Mucosa of stomach (tissue), 1 donor: ENCODE measurements around the gene GARRE1.
"Not testable (repeated sequence)": the region's sequence is repeated elsewhere in the genome, so short reads cannot be mapped to it uniquely, and the experiment has no call there.

Experiments
- H3K27me3 ChIP-seq: one replicate; pipeline ENCODE4 v1.7.0; 2013; ENCODE audit warnings: mild to moderate bottlenecking, low read length; ENCODE audit not compliant: control insufficient read depth, insufficient read depth
- H3K36me3 ChIP-seq: one replicate; pipeline ENCODE4 v1.7.0; 2013; ENCODE audit warnings: low read length; ENCODE audit not compliant: control insufficient read depth, insufficient read depth
- H3K4me1 ChIP-seq: one replicate; pipeline ENCODE4 v1.7.0; 2013; ENCODE audit warnings: mild to moderate bottlenecking, low read length; ENCODE audit not compliant: control insufficient read depth, insufficient read depth
- H3K4me3 ChIP-seq: one replicate; pipeline ENCODE4 v1.7.0; 2013; ENCODE audit warnings: low read length
- H3K9ac ChIP-seq: one replicate; pipeline ENCODE4 v1.7.0; 2013; ENCODE audit warnings: mild to moderate bottlenecking, low read length, moderate library complexity
- H3K9me3 ChIP-seq: one replicate; pipeline ENCODE4 v1.7.0; 2013; ENCODE audit warnings: mild to moderate bottlenecking, low read length, moderate library complexity; ENCODE audit not compliant: control insufficient read depth
- donor health status: Pancreatic carcinoma.

GARRE1 gene

GRCh38 chr19:34269968-34270621, 15.7 kb downstream of the GARRE1 start:
- Histone ChIP-seq H3K4me3 (no peak overlapping the region), H3K9ac (no peak overlapping the region), H3K4me1 (peaks cover 14% of the 10 kb centered on the region), H3K9me3 (no peaks in the 10 kb centered on the region), H3K27me3 (no peaks in the 10 kb centered on the region), H3K36me3 (no peaks in the 10 kb centered on the region)

DNA sequence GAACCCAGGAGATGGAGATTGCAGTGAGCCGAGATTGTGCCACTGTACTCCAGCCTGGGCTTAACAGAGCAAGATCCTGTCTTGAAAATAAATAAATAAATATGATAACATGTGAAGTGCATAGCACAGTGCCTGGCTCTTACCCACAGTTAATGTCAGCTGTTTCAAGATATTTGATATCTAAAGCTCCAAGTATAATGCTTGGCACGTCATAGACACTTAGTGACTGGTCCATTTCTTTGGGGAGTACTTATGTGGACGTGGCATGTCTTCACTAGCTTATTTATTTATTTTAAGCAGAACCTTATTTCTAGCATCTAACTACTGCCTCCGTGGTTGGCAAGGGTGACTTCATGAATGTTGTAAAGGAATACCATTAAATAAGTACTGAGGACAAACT, 18.8 kb downstream of the GARRE1 start:
- Histone ChIP-seq H3K27me3 (no peaks in the 10 kb centered on the region), H3K9ac (no peak overlapping the region), H3K4me3 (no peak overlapping the region), H3K36me3 (no peaks in the 10 kb centered on the region), H3K4me1 (peaks cover 14% of the 10 kb centered on the region), H3K9me3 (no peaks in the 10 kb centered on the region)

GRCh38 chr19:34274284-34274826, 20.0 kb downstream of the GARRE1 start:
- no peaks in the 10 kb centered on the region for H3K36me3 ChIP-seq

GRCh38 chr19:34274827-34275625, 20.7 kb downstream of the GARRE1 start:
- Histone ChIP-seq H3K9ac (no peak overlapping the region), H3K4me3 (no peak overlapping the region), H3K4me1 (peaks cover 8% of the 10 kb centered on the region)

More at GRCh38 chr19:34274284-34274826, 20.0 kb downstream of the GARRE1 start:
- no peak overlapping the region for H3K9ac ChIP-seq
- no peaks in the 10 kb centered on the region for H3K9me3 ChIP-seq
- H3K4me3 ChIP-seq = no peak overlapping the region
- no peaks in the 10 kb centered on the region for H3K27me3 ChIP-seq
- peaks cover 14% of the 10 kb centered on the region for H3K4me1 ChIP-seq

DNA sequence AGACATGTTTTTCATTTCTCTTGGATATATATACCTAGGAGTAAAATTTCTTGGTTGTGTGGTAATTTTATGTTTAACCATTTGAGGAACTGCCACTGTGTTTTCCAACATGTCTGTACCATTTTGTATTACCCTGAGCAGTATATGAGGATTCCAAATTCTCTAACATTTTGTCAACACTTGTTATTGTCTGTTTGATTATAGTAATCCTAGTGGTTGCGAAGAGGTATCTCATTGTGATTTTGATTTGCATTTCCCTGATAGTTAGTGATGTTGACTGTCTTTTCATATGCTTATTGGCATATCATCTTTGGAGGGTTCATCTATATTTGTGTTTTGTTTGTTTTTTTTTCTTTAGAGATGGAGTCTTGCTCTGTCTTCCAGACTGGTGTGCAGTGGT, 21.4 kb downstream of the GARRE1 start:
- Histone ChIP-seq H3K4me3 (no peak overlapping the region), H3K4me1 (peaks cover 2% of the 10 kb centered on the region), H3K27me3 (no peaks in the 10 kb centered on the region), H3K9ac (no peak overlapping the region), H3K36me3 (no peaks in the 10 kb centered on the region), H3K9me3 (no peaks in the 10 kb centered on the region)

More at GRCh38 chr19:34274827-34275625, 20.7 kb downstream of the GARRE1 start:
- Histone ChIP-seq H3K27me3 (no peaks in the 10 kb centered on the region), H3K36me3 (no peaks in the 10 kb centered on the region), H3K9me3 (no peaks in the 10 kb centered on the region)

GRCh38 chr19:34276614-34277013, 22.3 kb downstream of the GARRE1 start:
- H3K9me3 ChIP-seq = no peaks in the 10 kb centered on the region
- no peaks in the 10 kb centered on the region for H3K27me3 ChIP-seq
- H3K4me3 ChIP-seq = no peak overlapping the region
- no peaks in the 10 kb centered on the region for H3K36me3 ChIP-seq
- no peaks in the 10 kb centered on the region for H3K4me1 ChIP-seq
- no peak overlapping the region for H3K9ac ChIP-seq

- Histone ChIP-seq H3K9me3 (no peaks in the 10 kb centered on the region), H3K4me1 (no peaks in the 10 kb centered on the region), H3K27me3 (no peaks in the 10 kb centered on the region), H3K4me3 (no peak overlapping the region), H3K36me3 (no peaks in the 10 kb centered on the region), H3K9ac (no peak overlapping the region)
These were observed 22.9 kb downstream of the GARRE1 start for GRCh38 chr19:34277244-34277643.

GRCh38 chr19:34278783-34279182, 24.4 kb downstream of the GARRE1 start:
- no peaks in the 10 kb centered on the region for H3K4me1 ChIP-seq
- H3K27me3 ChIP-seq = no peaks in the 10 kb centered on the region
- no peak overlapping the region for H3K4me3 ChIP-seq
- H3K9me3 ChIP-seq = no peaks in the 10 kb centered on the region
- H3K36me3 ChIP-seq = no peaks in the 10 kb centered on the region
- no peak overlapping the region for H3K9ac ChIP-seq

- not testable (repeated sequence) for H3K9ac ChIP-seq, H3K36me3 ChIP-seq, H3K4me3 ChIP-seq, H3K27me3 ChIP-seq, H3K4me1 ChIP-seq, H3K9me3 ChIP-seq
These were observed 27.1 kb downstream of the GARRE1 start for GRCh38 chr19:34281444-34281843.

DNA sequence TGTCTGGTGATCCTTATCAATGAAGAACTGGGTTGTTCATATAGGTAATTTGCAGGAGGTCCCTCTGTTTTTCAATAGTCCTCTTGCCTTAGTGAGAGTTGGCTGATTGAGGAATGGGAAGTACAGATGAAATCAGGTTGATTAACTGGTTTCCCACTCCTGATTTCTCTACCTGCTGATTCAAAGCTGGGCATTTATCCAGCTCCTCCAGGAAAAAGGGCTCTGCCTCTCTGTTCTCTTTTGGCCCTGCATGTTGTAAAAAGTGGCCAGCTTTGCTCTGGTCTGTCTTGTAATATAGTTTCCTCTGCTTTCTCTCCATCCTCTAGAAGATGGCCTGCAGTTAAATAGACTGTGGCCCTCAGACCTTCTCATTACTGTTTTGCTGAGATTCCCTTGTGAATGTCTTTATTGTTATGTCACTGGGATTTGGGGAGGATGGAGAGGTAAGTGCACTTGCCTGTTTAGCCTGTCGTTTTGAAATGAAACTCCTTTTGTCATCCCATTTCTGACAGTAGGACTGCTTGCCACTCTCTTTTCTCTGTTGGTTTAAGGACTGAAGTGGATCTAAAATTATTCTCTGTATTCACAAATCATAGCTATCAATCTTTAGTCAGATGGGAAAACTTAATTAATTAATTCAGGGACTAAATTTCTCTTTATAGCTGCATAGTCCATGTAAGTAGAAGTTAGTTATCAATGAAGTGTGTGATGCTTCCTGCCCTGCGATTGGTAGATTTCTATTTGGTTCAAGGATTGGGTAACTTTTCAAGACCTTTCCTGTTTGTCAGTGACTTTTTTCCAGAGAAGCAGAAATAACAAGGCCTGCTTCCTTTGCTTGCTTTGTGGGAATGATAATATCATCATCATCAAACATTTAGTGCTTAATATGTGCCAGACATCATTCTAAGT, 28.5 kb downstream of the GARRE1 start:
- Histone ChIP-seq H3K9me3 (no peaks in the 10 kb centered on the region), H3K4me1 (no peaks in the 10 kb centered on the region), H3K9ac (no peak overlapping the region), H3K36me3 (no peaks in the 10 kb centered on the region), H3K27me3 (no peaks in the 10 kb centered on the region), H3K4me3 (no peak overlapping the region)

GRCh38 chr19:34284505-34284904, 30.2 kb downstream of the GARRE1 start:
- no peaks in the 10 kb centered on the region for H3K36me3 ChIP-seq
- no peaks in the 10 kb centered on the region for H3K27me3 ChIP-seq
- no peak overlapping the region for H3K9ac ChIP-seq
- H3K4me1 ChIP-seq = no peaks in the 10 kb centered on the region
- H3K4me3 ChIP-seq = no peak overlapping the region
- H3K9me3 ChIP-seq = no peaks in the 10 kb centered on the region
